Activated T-helper 17 cell treated with anti-CD3 and anti-CD28 coated beads, Interleukin-2, amount 50 U/mL, for 72 hours (primary cell): ENCODE measurements around the gene ATP6V0A4. TPM values are rescaled to one million over a fixed set of nuclear protein-coding genes. Genes with fewer than 3 reads are reported as not detected.
"Not testable (repeated sequence)": the region's sequence is repeated elsewhere in the genome, so short reads cannot be mapped to it uniquely, and the experiment has no call there.

Experiments used
- ATAC-seq: fragments of 150-1000 bp; cut with Tn5 transposase; replicated peaks from 2 replicates; pipeline ENCODE4 v1.10.0; 2021; ENCODE audit warnings: mild to moderate bottlenecking, moderate library complexity
- H3K27ac Mint-ChIP-seq: one replicate; pipeline ENCODE4 v1.8.0; 2022; ENCODE audit warnings: mixed read lengths
- H3K27me3 Mint-ChIP-seq: one replicate; pipeline ENCODE4 v1.8.0; 2022; ENCODE audit warnings: mixed read lengths
- H3K36me3 Mint-ChIP-seq: one replicate; pipeline ENCODE4 v1.8.0; 2022; ENCODE audit warnings: low read depth, mild to moderate bottlenecking, mixed read lengths
- H3K4me1 Mint-ChIP-seq: one replicate; pipeline ENCODE4 v1.8.0; 2022; ENCODE audit warnings: mixed read lengths
- H3K4me3 Mint-ChIP-seq: one replicate; pipeline ENCODE4 v1.8.0; 2022; ENCODE audit warnings: mild to moderate bottlenecking, mixed read lengths
- H3K9me3 Mint-ChIP-seq: one replicate; pipeline ENCODE4 v1.8.0; 2022; ENCODE audit warnings: mixed read lengths
- total RNA-seq, 2 donors: library from RNA; stranded (reverse); gene quantifications; one replicate each; pipeline ENCODE4 v1.2.3, GENCODE V29; 2022

Gene ATP6V0A4
- total RNA-seq, 2 donors from 2014 or later: 0.42 to 5.5 TPM

GRCh38 chr7:138726288-138726687 is 71.7 kb downstream of the ATP6V0A4 start:
- no peak for ATAC-seq
- H3K4me3 Mint-ChIP-seq: no peak overlapping the region
- H3K9me3 Mint-ChIP-seq: no peaks in the 10 kb centered on the region
- no peak overlapping the region for H3K27ac Mint-ChIP-seq
- H3K27me3 Mint-ChIP-seq: peaks cover 5% of the 10 kb centered on the region
- no peaks in the 10 kb centered on the region for H3K36me3 Mint-ChIP-seq
- no peaks in the 10 kb centered on the region for H3K4me1 Mint-ChIP-seq

DNA sequence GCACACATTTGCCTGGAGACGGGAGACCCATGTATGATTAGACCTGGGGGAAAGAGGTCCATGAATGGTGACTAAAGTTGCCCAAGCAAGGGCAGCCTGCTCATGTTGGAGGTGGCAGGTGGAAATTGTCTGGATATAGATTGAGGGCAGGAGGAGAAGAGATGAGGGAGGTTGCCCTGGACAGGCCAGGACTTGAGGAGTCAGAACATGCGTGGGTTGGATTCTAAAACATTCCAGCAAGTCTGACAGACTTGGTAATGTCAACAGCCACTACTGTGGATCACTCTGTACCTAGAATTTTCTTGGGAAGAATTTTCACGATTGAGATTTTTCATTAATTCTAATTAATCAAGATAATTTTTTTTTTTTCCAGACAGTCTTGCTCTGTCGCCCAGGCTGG is 77.7 kb downstream of the ATP6V0A4 start:
- ATAC-seq: no peak
- H3K4me1 Mint-ChIP-seq: peaks cover 12% of the 10 kb centered on the region
- no peak overlapping the region for H3K4me3 Mint-ChIP-seq
- no peaks in the 10 kb centered on the region for H3K36me3 Mint-ChIP-seq
- peak overlapping the region; percentile 49 for H3K27ac Mint-ChIP-seq
- H3K27me3 Mint-ChIP-seq: peaks cover 7% of the 10 kb centered on the region
- no peaks in the 10 kb centered on the region for H3K9me3 Mint-ChIP-seq

GRCh38 chr7:138716889-138717288 is 81.1 kb downstream of the ATP6V0A4 start:
- no peak for ATAC-seq
- Mint-ChIP-seq H3K4me3 (peak overlapping the region; percentile 80), H3K9me3 (no peaks in the 10 kb centered on the region), H3K36me3 (no peaks in the 10 kb centered on the region), H3K27ac (no peak overlapping the region), H3K4me1 (peaks cover 16% of the 10 kb centered on the region), H3K27me3 (peaks cover 11% of the 10 kb centered on the region)

DNA sequence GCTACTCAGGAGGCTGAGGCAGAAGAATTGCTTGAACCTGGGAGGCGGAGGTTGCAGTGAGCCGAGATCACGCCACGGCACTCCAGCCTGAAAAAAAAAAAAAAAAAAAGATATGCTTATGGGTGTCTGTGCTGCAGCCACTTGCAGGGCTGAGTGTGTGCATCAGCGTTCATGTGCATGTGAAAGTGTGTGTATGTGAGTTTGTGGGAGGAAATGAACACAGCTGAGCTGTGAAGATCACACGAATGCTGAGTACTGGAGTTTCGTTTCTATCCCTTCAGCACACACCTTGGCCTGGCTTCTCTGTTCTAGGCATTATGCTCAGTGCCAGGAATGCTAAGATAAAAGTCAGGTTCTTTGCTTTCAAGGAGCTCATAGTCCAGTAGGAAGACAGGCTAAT is 84.8 kb downstream of the ATP6V0A4 start:
- peak; percentile 59 for ATAC-seq
- H3K4me1 Mint-ChIP-seq: peaks cover 10% of the 10 kb centered on the region
- peaks cover 11% of the 10 kb centered on the region for H3K27me3 Mint-ChIP-seq
- H3K4me3 Mint-ChIP-seq: no peak overlapping the region
- H3K27ac Mint-ChIP-seq: no peak overlapping the region
- no peaks in the 10 kb centered on the region for H3K9me3 Mint-ChIP-seq
- H3K36me3 Mint-ChIP-seq: no peaks in the 10 kb centered on the region

- Mint-ChIP-seq H3K4me3 (no peak overlapping the region), H3K9me3 (no peaks in the 10 kb centered on the region), H3K36me3 (no peaks in the 10 kb centered on the region), H3K4me1 (peaks cover 5% of the 10 kb centered on the region), H3K27ac (no peak overlapping the region), H3K27me3 (peaks cover 8% of the 10 kb centered on the region)
- ATAC-seq: no peak
Measured at GRCh38 chr7:138712652-138713051, 85.3 kb downstream of the ATP6V0A4 start.

DNA sequence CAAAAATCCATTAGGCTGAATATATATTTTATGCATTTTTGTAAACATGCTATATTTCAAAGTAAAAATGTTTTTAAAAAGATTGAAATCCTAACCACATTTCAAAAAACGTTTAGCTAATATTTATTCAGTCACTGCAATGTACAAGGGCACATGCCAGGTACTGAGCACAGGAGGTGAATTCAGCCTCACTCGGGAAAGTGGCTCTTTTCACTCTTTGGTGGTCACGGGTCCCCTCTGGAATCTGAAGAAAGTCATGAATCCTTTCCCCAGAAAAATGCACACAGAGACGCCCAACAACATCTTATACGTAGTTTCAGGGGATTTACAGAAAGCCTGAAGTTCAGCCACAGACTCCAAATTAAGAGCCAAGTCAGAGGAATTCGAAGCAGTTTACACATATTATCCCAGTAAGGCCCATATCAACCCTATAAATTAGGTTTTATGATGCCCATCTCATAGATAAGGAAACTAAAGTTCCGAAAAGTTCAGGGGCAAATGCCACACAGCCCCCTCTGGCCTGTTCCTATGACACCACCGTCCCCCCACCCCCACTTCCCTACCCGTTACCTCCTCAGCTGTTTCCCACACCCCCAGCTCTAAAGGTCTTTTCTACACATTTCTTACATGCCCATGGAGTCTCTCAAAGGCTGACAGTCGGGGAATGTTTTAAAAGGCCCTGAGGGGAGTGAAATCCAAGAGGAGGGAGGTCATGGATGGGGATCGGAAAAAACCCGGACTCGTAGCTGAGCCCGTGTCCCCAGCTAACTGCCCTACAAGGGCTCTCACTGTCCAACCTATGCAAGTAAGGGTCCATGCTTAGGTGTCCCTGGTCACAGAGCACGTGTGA is 87.2 kb downstream of the ATP6V0A4 start:
- peaks cover 3% of the 10 kb centered on the region for H3K27me3 Mint-ChIP-seq
- no peaks in the 10 kb centered on the region for H3K36me3 Mint-ChIP-seq
- no peak overlapping the region for H3K4me3 Mint-ChIP-seq
- no peaks in the 10 kb centered on the region for H3K9me3 Mint-ChIP-seq
- ATAC-seq: no peak
- H3K4me1 Mint-ChIP-seq: peaks cover 4% of the 10 kb centered on the region
- H3K27ac Mint-ChIP-seq: no peak overlapping the region

- Mint-ChIP-seq H3K4me1 (no peaks in the 10 kb centered on the region), H3K9me3 (no peaks in the 10 kb centered on the region)
- ATAC-seq: no peak
Measured at GRCh38 chr7:138705167-138705566, 92.8 kb downstream of the ATP6V0A4 start.

GRCh38 chr7:138701537-138701923 is 96.5 kb downstream of the ATP6V0A4 start:
- peaks cover 12% of the 10 kb centered on the region for H3K27me3 Mint-ChIP-seq
- no peak overlapping the region for H3K4me3 Mint-ChIP-seq
- H3K36me3 Mint-ChIP-seq: no peaks in the 10 kb centered on the region
- H3K9me3 Mint-ChIP-seq: no peaks in the 10 kb centered on the region
- no peak for ATAC-seq
- H3K27ac Mint-ChIP-seq: no peak overlapping the region
- no peaks in the 10 kb centered on the region for H3K4me1 Mint-ChIP-seq

More at GRCh38 chr7:138705167-138705566, 92.8 kb downstream of the ATP6V0A4 start:
- Mint-ChIP-seq H3K4me3 (no peak overlapping the region), H3K27ac (no peak overlapping the region), H3K27me3 (no peaks in the 10 kb centered on the region), H3K36me3 (no peaks in the 10 kb centered on the region)

GRCh38 chr7:138700857-138701536 is 97.0 kb downstream of the ATP6V0A4 start, which contains the start of gene SVOPL:
SVOPL (minus strand) TSS chr7:138701362; CDS start chr7:138679045, 22,317 bp downstream.
- Mint-ChIP-seq H3K4me3 (no peak within 1 kb of the TSS), H3K27me3 (peaks cover 12% of the 10 kb centered on the region), H3K9me3 (no peaks in the 10 kb centered on the region), H3K4me1 (no peaks in the 10 kb centered on the region), H3K27ac (no peak within 1 kb of the TSS), H3K36me3 (no peaks in the 10 kb centered on the region)
- ATAC-seq: no peak

DNA sequence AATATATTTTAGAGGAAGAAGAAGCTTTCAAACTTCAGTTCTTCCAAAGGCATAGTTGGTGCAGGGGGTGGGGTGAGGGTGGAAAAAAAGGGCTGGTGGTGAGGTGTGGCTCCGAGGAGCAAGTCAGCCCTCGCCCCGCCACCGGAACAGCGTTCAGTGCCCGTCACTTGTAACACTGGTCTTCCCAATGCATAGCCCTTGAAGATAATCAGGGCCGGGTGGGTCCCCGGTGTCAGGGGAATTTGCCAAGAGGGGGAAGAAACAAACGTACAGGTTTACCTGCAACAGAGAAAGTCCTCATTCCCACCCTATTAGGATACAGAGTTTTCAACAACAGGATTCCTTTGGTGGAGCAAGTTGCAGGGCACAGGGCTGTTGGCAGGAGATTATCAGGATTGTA is 98.3 kb downstream of the ATP6V0A4 start:
- H3K36me3 Mint-ChIP-seq: no peaks in the 10 kb centered on the region
- no peak overlapping the region for H3K4me3 Mint-ChIP-seq
- H3K27ac Mint-ChIP-seq: no peak overlapping the region
- no peaks in the 10 kb centered on the region for H3K9me3 Mint-ChIP-seq
- H3K4me1 Mint-ChIP-seq: no peaks in the 10 kb centered on the region
- H3K27me3 Mint-ChIP-seq: peaks cover 12% of the 10 kb centered on the region
- ATAC-seq: no peak

DNA sequence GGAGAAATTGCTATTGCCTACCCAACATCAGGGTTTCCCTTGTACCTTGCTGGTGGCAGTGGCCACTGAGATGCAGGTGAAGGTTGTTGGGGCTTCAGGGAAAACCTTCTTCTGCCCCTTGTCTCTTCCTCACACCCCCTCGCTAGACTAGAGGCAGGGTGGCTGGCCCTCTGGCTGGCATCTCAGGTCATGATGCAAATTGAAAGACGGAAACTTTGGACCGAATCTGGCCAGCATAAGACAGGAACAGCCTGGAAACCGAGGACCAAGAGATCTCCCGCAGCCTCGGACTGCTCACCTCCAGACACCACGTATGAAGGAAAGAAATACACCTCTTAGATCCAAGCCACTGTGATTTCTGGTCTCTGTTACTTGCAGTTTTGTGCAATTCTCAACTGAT is 99.7 kb downstream of the ATP6V0A4 start:
- H3K4me1 Mint-ChIP-seq: no peaks in the 10 kb centered on the region
- no peak overlapping the region for H3K27ac Mint-ChIP-seq
- no peak overlapping the region for H3K4me3 Mint-ChIP-seq
- H3K27me3 Mint-ChIP-seq: peaks cover 12% of the 10 kb centered on the region
- H3K9me3 Mint-ChIP-seq: no peaks in the 10 kb centered on the region
- no peak for ATAC-seq
- no peaks in the 10 kb centered on the region for H3K36me3 Mint-ChIP-seq

DNA sequence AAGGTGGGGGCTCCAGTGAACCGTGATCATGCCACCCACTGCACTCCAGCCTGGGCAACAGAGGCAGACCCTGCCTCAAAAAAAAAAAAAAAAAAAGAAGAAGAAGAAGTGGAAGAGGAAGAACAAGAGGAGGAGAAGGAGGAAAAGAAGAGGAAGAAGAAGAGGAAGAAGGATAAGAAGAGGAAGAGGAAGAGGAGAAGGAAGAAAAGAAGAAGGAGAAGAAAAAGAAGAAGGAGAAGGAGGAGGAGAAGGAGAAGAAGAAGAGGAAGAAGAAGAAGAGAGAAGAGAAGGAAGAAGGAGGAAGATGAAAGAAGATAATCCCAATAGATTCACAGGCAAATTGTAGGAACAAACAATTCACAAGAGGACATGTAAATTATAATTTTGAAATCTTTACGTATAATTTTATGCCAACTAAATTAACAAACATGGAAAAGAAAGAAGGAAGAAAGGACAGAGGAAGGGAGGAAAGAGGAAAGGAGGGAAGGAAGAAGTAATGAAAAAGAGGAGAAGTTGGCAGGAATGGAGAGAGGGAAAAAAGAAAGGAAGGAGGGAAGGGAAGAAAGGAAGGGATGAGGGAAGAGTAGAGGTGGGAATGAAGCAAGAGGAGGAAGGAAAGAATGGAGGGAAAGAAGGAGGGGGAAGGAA is 100.3 kb downstream of the ATP6V0A4 start:
- ATAC-seq: no peak
- Mint-ChIP-seq H3K4me1 (no peaks in the 10 kb centered on the region), H3K36me3 (no peaks in the 10 kb centered on the region), H3K4me3 (no peak overlapping the region), H3K9me3 (no peaks in the 10 kb centered on the region), H3K27me3 (peaks cover 12% of the 10 kb centered on the region), H3K27ac (no peak overlapping the region)

DNA sequence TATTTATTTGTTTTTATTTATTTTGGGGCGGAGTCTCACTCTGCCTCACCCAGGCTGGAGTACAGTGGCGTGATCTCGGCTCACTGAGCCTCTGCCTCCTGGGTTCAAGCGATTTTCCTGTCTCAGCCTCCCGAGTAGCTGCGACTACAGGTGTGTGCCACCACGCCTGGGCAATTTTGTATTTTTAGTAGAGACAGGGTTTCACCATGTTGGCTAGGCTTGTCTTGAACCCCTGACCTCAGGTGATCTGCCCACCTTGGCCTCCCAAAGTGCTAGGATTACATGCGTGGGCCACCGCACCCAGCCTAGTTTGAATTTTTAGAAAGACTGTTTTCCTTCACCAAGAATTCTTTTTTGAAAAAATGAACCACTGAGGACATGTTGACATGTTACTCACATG is 102.2 kb downstream of the ATP6V0A4 start:
- not testable (repeated sequence) for ATAC-seq, H3K4me3 Mint-ChIP-seq, H3K9me3 Mint-ChIP-seq, H3K4me1 Mint-ChIP-seq, H3K27ac Mint-ChIP-seq, H3K36me3 Mint-ChIP-seq
- H3K27me3 Mint-ChIP-seq: peaks cover 12% of the 10 kb centered on the region

DNA sequence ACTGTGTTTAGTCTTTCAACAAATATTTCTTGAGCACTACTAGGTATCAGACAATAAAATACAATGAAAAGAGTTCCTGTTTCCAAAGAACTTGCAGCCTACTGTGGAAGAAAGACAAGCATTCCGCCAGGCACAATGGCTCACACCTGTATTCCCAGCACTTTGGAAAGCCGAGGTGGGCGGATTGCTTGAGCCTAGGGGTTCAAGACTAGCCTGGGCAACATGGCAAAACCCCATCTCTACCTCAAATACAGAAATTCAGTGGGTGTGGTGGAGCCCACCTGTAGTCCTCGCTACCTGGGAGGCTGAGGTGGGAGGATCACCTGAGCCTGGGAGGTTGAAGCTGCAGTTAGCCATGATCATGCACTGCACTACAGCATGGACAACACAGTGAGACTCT is 102.9 kb downstream of the ATP6V0A4 start:
- peaks cover 12% of the 10 kb centered on the region for H3K27me3 Mint-ChIP-seq
- H3K4me1 Mint-ChIP-seq: no peaks in the 10 kb centered on the region
- H3K9me3 Mint-ChIP-seq: no peaks in the 10 kb centered on the region
- no peak overlapping the region for H3K4me3 Mint-ChIP-seq
- no peak overlapping the region for H3K27ac Mint-ChIP-seq
- ATAC-seq: no peak
- H3K36me3 Mint-ChIP-seq: no peaks in the 10 kb centered on the region

DNA sequence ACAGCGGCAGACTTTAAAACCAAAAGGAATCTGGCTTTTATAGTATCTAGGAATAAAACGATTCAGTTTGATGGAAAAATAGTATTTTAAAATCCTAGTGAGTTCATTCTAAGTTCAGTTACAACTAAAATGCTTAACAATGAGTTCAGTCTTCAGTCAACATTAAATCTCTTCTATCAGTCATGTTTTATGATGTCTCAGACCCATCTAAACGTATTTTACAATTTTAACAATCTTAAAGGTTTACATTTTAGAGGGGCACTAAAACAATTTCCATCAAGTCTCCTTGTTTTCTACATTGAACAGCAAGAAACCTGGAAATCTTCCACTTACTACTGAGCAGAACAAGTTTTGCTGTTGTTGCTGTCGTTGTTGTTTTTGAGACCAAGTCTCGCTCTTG is 106.8 kb downstream of the ATP6V0A4 start:
- no peak overlapping the region for H3K27ac Mint-ChIP-seq
- H3K27me3 Mint-ChIP-seq: peaks cover 8% of the 10 kb centered on the region
- H3K4me1 Mint-ChIP-seq: no peaks in the 10 kb centered on the region
- no peaks in the 10 kb centered on the region for H3K36me3 Mint-ChIP-seq
- peaks cover 3% of the 10 kb centered on the region for H3K9me3 Mint-ChIP-seq
- no peak overlapping the region for H3K4me3 Mint-ChIP-seq
- ATAC-seq: no peak
